Measurements from ENCODE around the gene IMMT.
A peak's percentile ranks its signal among the peaks of the same experiment; 100 is the strongest.

The IMMT gene

GRCh38 chr2:86227685-86228084, 32.4 kb upstream of the IMMT start:
- TF ChIP-seq POLR2AphosphoS5 (IDR thresholded peaks at IDR 0.05; ENCODE audit: low read depth, low read length) (no peak), POLR2A (IDR thresholded peaks at IDR 0.05; ENCODE audit: low read depth, low read length) (no peak), POU2F2 (IDR thresholded peaks at IDR 0.05; ENCODE audit: low read depth, low read length) (no peak), SPI1 (IDR thresholded peaks at IDR 0.05; ENCODE audit: low read depth, low read length) (no peak)
- no peak for DNase-seq (ENCODE audit: insufficient read length, low spot score)
- FAIRE-seq, result no peak

GRCh38 chr2:86226636-86227520, 31.6 kb upstream of the IMMT start:
- TF ChIP-seq PAX5 (IDR thresholded peaks at IDR 0.05; ENCODE audit: insufficient read depth, low read length, severe bottlenecking), result no peak
- no peak for TF ChIP-seq POLR2A (IDR thresholded peaks at IDR 0.05; ENCODE audit: low read depth, low read length)
- TF ChIP-seq POU2F2 (IDR thresholded peaks at IDR 0.05; ENCODE audit: low read depth, low read length), result no peak
- no peak for TF ChIP-seq TAF1 (IDR thresholded peaks at IDR 0.05; ENCODE audit: low read depth, low read length)
- no peak for TF ChIP-seq SPI1 (IDR thresholded peaks at IDR 0.05; ENCODE audit: low read depth, low read length)
- TF ChIP-seq POLR2AphosphoS5 (IDR thresholded peaks at IDR 0.05; ENCODE audit: low read depth, low read length), result no peak
- FAIRE-seq, result peak; percentile 31
- DNase-seq (ENCODE audit: insufficient read length, low spot score), result no peak

GRCh38 chr2:86226070-86226469, 30.8 kb upstream of the IMMT start:
- no peak for FAIRE-seq
- no peak for DNase-seq (ENCODE audit: insufficient read length, low spot score)
- peak; percentile 85 for TF ChIP-seq SPI1 (IDR thresholded peaks at IDR 0.05; ENCODE audit: low read depth, low read length)
- TF ChIP-seq POU2F2 (IDR thresholded peaks at IDR 0.05; ENCODE audit: low read depth, low read length), result no peak
- no peak for TF ChIP-seq PAX5 (IDR thresholded peaks at IDR 0.05; ENCODE audit: insufficient read depth, low read length, severe bottlenecking)
- no peak for TF ChIP-seq TAF1 (IDR thresholded peaks at IDR 0.05; ENCODE audit: low read depth, low read length)

GRCh38 chr2:86225581-86225980, 30.3 kb upstream of the IMMT start:
- FAIRE-seq, result peak; percentile 91
- no peak for TF ChIP-seq POU2F2 (IDR thresholded peaks at IDR 0.05; ENCODE audit: low read depth, low read length)
- no peak for TF ChIP-seq POLR2AphosphoS5 (IDR thresholded peaks at IDR 0.05; ENCODE audit: low read depth, low read length)
- no peak for TF ChIP-seq SPI1 (IDR thresholded peaks at IDR 0.05; ENCODE audit: low read depth, low read length)
- no peak for TF ChIP-seq TAF1 (IDR thresholded peaks at IDR 0.05; ENCODE audit: low read depth, low read length)
- no peak for TF ChIP-seq POLR2A (IDR thresholded peaks at IDR 0.05; ENCODE audit: low read depth, low read length)
- TF ChIP-seq PAX5 (IDR thresholded peaks at IDR 0.05; ENCODE audit: insufficient read depth, low read length, severe bottlenecking), result no peak
- peak; percentile 49 for DNase-seq (ENCODE audit: insufficient read length, low spot score)

GRCh38 chr2:86224645-86225355, 29.5 kb upstream of the IMMT start:
- FAIRE-seq (peak; percentile 48), DNase-seq (ENCODE audit: insufficient read length, low spot score) (no peak)
- no peak for TF ChIP-seq TAF1 (IDR thresholded peaks at IDR 0.05; ENCODE audit: low read depth, low read length)
- TF ChIP-seq POU2F2 (IDR thresholded peaks at IDR 0.05; ENCODE audit: low read depth, low read length), result no peak
- TF ChIP-seq SPI1 (IDR thresholded peaks at IDR 0.05; ENCODE audit: low read depth, low read length), result no peak
- TF ChIP-seq POLR2A (IDR thresholded peaks at IDR 0.05; ENCODE audit: low read depth, low read length), result no peak
- TF ChIP-seq POLR2AphosphoS5 (IDR thresholded peaks at IDR 0.05; ENCODE audit: low read depth, low read length), result no peak
- no peak for TF ChIP-seq PAX5 (IDR thresholded peaks at IDR 0.05; ENCODE audit: insufficient read depth, low read length, severe bottlenecking)

GRCh38 chr2:86223927-86224560, 28.8 kb upstream of the IMMT start:
- TF ChIP-seq TAF1 (IDR thresholded peaks at IDR 0.05; ENCODE audit: low read depth, low read length), result no peak
- TF ChIP-seq PAX5 (IDR thresholded peaks at IDR 0.05; ENCODE audit: insufficient read depth, low read length, severe bottlenecking), result no peak
- TF ChIP-seq POU2F2 (IDR thresholded peaks at IDR 0.05; ENCODE audit: low read depth, low read length), result no peak
- TF ChIP-seq POLR2AphosphoS5 (IDR thresholded peaks at IDR 0.05; ENCODE audit: low read depth, low read length), result no peak
- TF ChIP-seq POLR2A (IDR thresholded peaks at IDR 0.05; ENCODE audit: low read depth, low read length), result no peak
- no peak for TF ChIP-seq SPI1 (IDR thresholded peaks at IDR 0.05; ENCODE audit: low read depth, low read length)
- no peak for DNase-seq (ENCODE audit: insufficient read length, low spot score)
- peak; percentile 23 for FAIRE-seq

- TF ChIP-seq TAF1 (IDR thresholded peaks at IDR 0.05; ENCODE audit: low read depth, low read length) (no peak), POU2F2 (IDR thresholded peaks at IDR 0.05; ENCODE audit: low read depth, low read length) (no peak), PAX5 (IDR thresholded peaks at IDR 0.05; ENCODE audit: insufficient read depth, low read length, severe bottlenecking) (no peak), SPI1 (IDR thresholded peaks at IDR 0.05; ENCODE audit: low read depth, low read length) (no peak), POLR2AphosphoS5 (IDR thresholded peaks at IDR 0.05; ENCODE audit: low read depth, low read length) (no peak), POLR2A (IDR thresholded peaks at IDR 0.05; ENCODE audit: low read depth, low read length) (no peak)
- FAIRE-seq (no peak), DNase-seq (ENCODE audit: insufficient read length, low spot score) (no peak)
Measured at GRCh38 chr2:86223140-86223926, 28.1 kb upstream of the IMMT start.

- DNase-seq (ENCODE audit: insufficient read length, low spot score), result no peak
- TF ChIP-seq PAX5 (IDR thresholded peaks at IDR 0.05; ENCODE audit: insufficient read depth, low read length, severe bottlenecking) (no peak), POU2F2 (IDR thresholded peaks at IDR 0.05; ENCODE audit: low read depth, low read length) (no peak), SPI1 (IDR thresholded peaks at IDR 0.05; ENCODE audit: low read depth, low read length) (no peak), POLR2A (IDR thresholded peaks at IDR 0.05; ENCODE audit: low read depth, low read length) (no peak), TAF1 (IDR thresholded peaks at IDR 0.05; ENCODE audit: low read depth, low read length) (no peak), POLR2AphosphoS5 (IDR thresholded peaks at IDR 0.05; ENCODE audit: low read depth, low read length) (no peak)
- peak; percentile 91 for FAIRE-seq
Measured at GRCh38 chr2:86221066-86221684, 25.9 kb upstream of the IMMT start.

All from GM12891 (cell line).